RKO (cell line): ENCODE results near the gene MAVS.
"Not testable (repeated sequence)": the region's sequence is repeated elsewhere in the genome, so short reads cannot be mapped to it uniquely, and the experiment has no call there.

ENCODE experiments used
- DNase-seq: peaks from one replicate; pipeline ENCODE4 v3.0.0-alpha.2; 2016; ENCODE audit warnings: low spot score

Gene MAVS

GRCh38 chr20:3854462-3854871 is 7.8 kb downstream of the MAVS start:
- no peak for DNase-seq

GRCh38 chr20:3857405-3857804 is 10.8 kb downstream of the MAVS start:
- DNase-seq: no peak

GRCh38 chr20:3858689-3859088 is 12.1 kb downstream of the MAVS start:
- no peak for DNase-seq

DNA sequence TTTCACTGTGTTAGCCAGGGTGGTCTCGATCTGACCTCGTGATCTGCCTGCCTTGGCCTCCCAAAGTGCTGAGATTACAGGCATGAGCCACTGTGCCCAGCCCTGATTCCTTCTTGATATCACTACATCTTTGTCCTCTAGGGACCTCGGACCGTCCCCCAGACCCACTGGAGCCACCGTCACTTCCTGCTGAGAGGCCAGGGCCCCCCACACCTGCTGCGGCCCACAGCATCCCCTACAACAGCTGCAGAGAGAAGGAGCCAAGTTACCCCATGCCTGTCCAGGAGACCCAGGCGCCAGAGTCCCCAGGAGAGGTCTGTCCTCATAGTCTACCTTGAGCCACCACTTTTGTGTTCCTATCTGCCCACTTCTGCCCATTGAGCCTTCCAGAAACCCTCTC is 14.6 kb downstream of the MAVS start:
- DNase-seq: no peak

- no peak for DNase-seq
Observed at GRCh38 chr20:3862333-3862732, 15.7 kb downstream of the MAVS start.

- no peak for DNase-seq
Observed at GRCh38 chr20:3863317-3863716, 16.7 kb downstream of the MAVS start.

GRCh38 chr20:3864518-3864917 is 17.9 kb downstream of the MAVS start:
- no peak for DNase-seq

- DNase-seq: no peak
Observed at GRCh38 chr20:3865152-3865886, 18.7 kb downstream of the MAVS start.

DNA sequence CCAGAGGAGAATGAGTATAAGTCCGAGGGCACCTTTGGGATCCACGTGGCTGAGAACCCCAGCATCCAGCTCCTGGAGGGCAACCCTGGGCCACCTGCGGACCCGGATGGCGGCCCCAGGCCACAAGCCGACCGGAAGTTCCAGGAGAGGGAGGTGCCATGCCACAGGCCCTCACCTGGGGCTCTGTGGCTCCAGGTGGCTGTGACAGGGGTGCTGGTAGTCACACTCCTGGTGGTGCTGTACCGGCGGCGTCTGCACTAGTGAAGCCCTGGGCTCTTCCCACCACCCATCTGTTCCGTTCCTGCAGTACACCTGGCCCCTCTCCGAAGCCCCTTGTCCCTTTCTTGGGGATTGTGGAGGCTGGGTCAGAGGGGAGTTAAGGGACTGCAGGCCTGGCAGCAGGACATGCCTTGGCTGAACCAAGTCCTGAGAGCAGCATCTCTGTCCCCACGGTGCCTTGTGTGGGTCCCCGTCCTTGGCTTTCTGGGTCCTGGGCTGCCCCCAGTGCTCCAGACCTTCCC is 19.3 kb downstream of the MAVS start:
- DNase-seq: no peak

- no peak for DNase-seq
Observed at GRCh38 chr20:3866464-3866863, 19.8 kb downstream of the MAVS start.

DNA sequence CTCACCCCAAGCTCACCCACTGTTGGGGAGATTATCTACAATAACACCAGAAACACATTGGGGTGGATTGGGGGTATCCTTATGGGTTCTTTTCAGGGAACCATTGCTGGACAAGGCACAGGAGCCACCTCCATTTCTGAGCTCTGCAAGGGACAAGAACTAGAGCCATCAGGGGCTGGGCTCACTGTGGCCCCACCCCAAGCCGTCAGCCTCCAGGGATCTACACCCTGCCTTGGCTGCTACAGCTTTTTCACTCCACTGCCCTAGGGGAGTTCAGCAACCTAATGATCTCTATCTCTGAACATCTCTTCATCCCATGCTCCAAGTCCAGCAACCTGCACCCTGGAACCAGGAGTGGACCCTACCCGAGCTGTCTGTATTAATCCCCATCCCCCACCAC is 21.2 kb downstream of the MAVS start:
- DNase-seq: no peak

DNA sequence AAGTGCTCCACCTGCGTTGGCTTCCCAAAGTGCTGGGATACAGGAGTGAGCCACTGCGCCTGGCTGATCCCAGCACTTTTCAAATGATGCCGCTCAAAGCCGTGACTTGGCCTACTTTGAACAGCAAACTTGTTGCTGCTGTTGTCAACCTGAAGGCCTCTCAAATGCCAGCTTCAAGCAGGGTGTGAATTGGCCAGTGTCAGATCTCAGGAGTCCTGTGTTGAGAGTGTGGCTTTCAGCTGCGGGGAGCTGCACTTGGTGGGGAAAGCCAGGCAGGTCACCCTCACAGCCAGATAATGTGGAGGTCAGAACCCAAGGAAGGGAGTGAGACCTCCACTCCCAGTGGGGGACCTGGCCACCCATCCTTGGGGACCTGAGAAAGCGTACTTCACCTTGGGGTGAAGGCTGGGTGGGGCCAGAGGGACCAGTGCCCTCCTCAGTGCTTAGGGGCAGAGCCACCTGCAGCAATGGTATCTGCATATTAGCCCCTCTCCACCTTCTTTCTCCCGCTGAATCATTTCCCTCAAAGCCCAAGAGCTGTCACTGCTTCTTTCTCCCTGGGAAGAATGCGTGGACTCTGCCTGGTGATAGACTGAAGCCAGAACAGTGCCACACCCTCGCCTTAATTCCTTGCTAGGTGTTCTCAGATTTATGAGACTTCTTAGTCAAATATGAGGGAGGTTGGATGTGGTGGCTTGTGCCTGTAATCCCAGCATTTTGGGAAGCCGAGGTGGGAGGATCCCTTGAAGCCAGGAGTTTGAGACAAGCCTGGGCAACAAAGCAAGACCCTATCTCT is 23.4 kb downstream of the MAVS start:
- DNase-seq: no peak

- no peak for DNase-seq
Observed at GRCh38 chr20:3871550-3872265, 25.1 kb downstream of the MAVS start.

- no peak for DNase-seq
Observed at GRCh38 chr20:3873507-3873906, 26.9 kb downstream of the MAVS start.

GRCh38 chr20:3874194-3874844 is 27.7 kb downstream of the MAVS start:
- no peak for DNase-seq

DNA sequence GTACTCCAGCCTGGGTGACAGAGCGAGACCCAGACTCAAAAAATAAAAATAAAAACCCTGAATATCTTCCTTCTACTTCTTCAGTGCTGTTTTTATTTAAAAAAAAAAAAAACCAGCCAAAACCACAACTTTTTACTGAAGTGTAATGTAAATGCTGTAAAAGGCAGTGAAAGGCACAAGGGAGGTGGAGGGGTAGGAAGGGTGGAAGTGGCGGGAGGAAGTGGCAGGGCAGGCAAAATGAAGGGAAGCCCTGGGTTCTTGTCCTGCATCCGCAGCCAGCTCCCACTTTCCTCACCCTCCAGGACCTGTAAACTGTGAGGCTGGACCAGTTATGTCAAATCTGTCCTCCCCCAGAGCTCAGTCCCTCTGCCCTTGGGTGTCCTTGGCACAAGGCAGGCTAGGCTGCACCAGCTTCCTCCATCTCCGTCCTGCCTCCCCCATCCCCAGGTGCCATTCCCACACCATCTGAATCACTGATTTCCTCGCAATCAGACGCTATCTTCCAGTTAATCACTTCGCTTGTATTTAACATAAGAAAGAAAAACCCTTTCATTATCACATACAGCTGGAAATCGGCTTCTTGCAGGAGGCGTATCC is 28.8 kb downstream of the MAVS start:
- no peak for DNase-seq

GRCh38 chr20:3876000-3876399 is 29.4 kb downstream of the MAVS start:
- DNase-seq: no peak

DNA sequence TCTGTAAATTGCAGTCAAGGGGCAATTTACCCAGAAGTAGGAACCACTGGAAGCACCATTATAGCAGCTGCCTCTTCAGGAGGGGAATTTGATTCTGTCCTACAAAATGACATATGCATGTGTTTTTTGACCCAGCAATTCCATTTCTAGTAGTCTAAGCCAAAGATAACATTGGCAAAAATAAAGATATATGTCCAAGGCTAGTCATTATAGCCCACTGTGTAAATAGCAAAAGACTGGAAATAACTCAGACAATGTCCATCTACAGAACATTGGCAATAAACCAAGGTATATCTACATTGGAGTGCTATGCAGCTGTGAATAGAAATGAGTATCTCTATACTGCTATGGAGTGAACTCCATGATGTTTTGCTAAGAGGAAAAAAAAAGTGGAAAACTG is 30.0 kb downstream of the MAVS start:
- DNase-seq: no peak

DNA sequence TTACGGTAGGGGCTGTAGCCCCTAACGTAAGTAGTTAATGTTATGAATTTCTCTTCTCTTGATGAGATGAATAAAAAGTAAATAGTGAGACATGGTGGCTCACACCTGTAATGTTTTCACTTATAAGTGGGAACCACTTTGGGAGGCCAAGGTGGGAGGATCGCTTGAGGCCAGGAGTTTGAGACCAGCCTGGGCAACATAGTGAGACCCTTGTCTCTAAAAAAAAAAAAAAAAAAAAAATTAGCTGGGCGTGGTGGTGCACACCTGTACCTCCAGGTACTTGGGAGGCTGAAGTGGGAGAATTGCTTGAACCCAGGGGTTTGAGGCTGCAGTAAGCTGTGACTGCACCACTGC is 32.3 kb downstream of the MAVS start:
- DNase-seq: not testable (repeated sequence)

DNA sequence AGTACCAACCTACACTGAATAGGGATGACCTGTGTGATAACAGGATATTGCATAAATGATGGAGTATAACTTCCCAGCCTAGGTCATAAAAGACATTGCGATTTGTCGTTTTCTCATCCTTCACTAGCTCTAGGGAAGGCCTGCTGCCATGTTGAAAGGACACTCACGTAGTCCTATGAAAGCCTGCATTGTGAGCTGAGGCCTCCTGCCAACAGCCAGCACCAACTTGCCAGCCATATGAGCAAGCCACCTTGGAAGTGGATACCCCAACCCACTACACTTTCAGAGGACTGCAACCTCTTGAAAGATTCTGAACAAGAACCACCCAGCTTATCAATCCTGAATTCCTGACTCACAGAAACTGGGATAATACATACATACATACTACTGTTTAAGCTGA is 39.1 kb downstream of the MAVS start:
- DNase-seq: no peak

- DNase-seq: peak; percentile 79
Observed at GRCh38 chr20:3887876-3888620, 41.4 kb downstream of the MAVS start.
